GM13977 (cell line): Measurements from ENCODE around the gene CENPN.

ENCODE experiments used
- DNase-seq: peaks from one replicate; pipeline ENCODE4 v3.0.0; 2012; ENCODE audit warnings: low spot score
- CTCF ChIP-seq: IDR thresholded peaks from 2 replicates; pipeline ENCODE4 v1.5.1; 2012; ENCODE audit warnings: mild to moderate bottlenecking, control low read depth; ENCODE audit not compliant: insufficient read depth; ENCODE audit errors: extremely low read depth, missing control alignments
- in situ Hi-C: fragments of 300-500 bp; cut with MboI; formaldehyde crosslinking; loops from one replicate; pipeline ENCODE4 v1.12.0; 2022; ENCODE audit warnings: low sequenced_read_pairs, low pct_unique_long_range_greater_than_20kb, mixed read lengths, inconsistent platforms; ENCODE audit not compliant: unreplicated experiment

Gene CENPN

GRCh38 chr16:81053761-81054160, 46.7 kb downstream of the CENPN start:
- DNase-seq, result no peak
- TF ChIP-seq CTCF, result no peak
- in situ Hi-C loops, result no loop called here

- in situ Hi-C loops, result no loop called here
- TF ChIP-seq CTCF, result no peak
- no peak for DNase-seq
These were observed 53.7 kb downstream of the CENPN start for GRCh38 chr16:81060576-81061306.

- no peak for TF ChIP-seq CTCF
- DNase-seq, result no peak
- in situ Hi-C loops, result no loop called here
These were observed 54.3 kb downstream of the CENPN start for GRCh38 chr16:81061307-81061640.

GRCh38 chr16:81061871-81062608, 55.0 kb downstream of the CENPN start:
- DNase-seq, result no peak
- in situ Hi-C loops, result no loop called here
- no peak for TF ChIP-seq CTCF

- in situ Hi-C loops, result no loop called here
- DNase-seq, result no peak
- TF ChIP-seq CTCF, result no peak
These were observed 59.7 kb downstream of the CENPN start for GRCh38 chr16:81066681-81067080.

GRCh38 chr16:81067166-81067565, 60.2 kb downstream of the CENPN start:
- DNase-seq, result no peak
- in situ Hi-C loops, result no loop called here
- TF ChIP-seq CTCF, result no peak
